Measurements from ENCODE around the gene TM7SF2.
"Not testable (repeated sequence)": the region's sequence is repeated elsewhere in the genome, so short reads cannot be mapped to it uniquely, and the experiment has no call there.

TM7SF2 gene

GRCh38 chr11:65115361-65116082 is 3.9 kb downstream of the TM7SF2 start:
- DNase-seq, result no peak

- peak; percentile 41 for DNase-seq
Observed at GRCh38 chr11:65116370-65117205, 4.9 kb downstream of the TM7SF2 start.

DNA sequence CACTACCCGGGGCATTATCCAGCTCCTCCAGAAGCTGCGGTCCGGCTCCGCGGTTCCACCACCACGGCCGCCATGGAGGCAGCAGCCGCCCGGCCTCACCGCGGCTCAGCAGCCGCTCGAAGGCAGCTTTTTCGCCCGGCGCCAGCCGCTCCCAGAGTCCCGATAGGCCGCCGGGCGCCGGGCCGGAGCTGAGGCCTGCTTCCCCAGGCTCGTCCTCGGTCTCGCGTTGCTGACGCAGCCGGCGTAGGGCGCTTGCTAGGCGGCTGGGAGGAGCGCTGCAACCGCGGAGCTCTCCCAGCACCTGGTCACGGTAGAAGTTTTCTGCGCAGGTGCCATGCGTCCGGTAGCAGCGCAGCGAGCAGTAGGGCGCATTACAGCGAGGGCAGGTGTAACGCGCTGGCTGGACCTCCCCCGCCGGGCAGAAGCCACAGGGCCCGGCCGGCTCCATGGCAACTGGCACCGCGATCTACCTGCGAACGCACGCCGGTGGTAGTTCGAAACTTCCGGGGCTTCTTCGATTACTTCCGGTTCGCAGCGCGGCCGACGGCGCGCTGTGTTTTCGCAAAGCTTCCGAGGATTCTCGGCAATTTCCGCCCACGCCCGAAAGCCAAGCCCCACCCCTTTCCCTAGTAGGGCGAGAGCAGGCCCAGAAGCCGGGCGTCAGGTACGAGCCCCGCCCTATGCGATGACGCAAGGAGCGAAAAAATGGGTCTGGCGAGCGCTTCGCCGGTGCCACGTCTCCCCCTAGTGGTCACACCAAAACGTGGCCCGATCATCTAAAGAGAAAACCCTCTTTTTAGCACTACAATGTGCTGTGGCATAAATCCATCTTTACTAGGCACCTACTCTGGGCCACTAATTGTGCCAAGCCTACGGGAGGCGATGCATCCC is 5.8 kb downstream of the TM7SF2 start, which contains the start of gene ZNHIT2:
Gene ZNHIT2 (minus strand): TSS at position 496 of the 891 bp plus-strand sequence. CDS start 48 bp downstream, at position 448.
- peak; percentile 100 for DNase-seq

DNA sequence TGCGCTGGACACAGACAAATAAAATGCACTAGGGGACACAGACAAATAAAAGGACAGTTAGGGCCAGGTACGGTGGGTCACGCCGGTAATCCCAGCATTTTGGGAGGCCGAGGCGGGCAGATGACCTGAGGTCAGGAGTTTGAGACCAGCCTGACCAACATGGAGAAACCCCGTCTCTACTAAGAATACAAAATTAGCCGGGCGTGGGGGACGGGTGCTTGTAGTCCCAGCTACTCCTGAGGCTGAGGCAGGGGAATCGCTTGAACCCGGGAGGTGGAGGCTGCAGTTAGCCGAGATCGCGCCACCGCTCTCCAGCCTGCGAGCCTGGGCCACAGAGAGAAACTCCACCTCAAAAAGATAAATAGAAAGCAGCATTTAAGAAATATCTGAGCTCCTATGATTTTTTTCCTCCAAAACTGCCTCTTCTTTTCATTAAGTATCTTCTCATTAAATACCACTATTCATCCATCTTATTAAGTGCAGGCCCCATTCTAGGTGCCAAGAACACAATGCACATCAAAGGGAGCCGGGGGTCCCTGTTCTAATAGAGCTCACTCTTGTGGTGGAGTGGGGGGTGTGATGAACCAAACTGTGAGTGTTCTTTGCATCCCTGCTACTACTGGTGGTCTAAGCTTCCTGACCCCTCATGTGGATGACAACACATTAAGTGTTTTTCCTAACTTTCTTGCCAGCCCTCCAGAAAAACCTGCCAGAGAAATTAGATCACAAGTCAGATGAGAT is 6.6 kb downstream of the TM7SF2 start:
- DNase-seq, result no peak

GRCh38 chr11:65118891-65119669 is 7.4 kb downstream of the TM7SF2 start:
- not testable (repeated sequence) for DNase-seq

GRCh38 chr11:65119670-65119995 is 8.0 kb downstream of the TM7SF2 start:
- DNase-seq, result no peak

GRCh38 chr11:65120831-65121230 is 9.2 kb downstream of the TM7SF2 start:
- DNase-seq, result no peak

DNA sequence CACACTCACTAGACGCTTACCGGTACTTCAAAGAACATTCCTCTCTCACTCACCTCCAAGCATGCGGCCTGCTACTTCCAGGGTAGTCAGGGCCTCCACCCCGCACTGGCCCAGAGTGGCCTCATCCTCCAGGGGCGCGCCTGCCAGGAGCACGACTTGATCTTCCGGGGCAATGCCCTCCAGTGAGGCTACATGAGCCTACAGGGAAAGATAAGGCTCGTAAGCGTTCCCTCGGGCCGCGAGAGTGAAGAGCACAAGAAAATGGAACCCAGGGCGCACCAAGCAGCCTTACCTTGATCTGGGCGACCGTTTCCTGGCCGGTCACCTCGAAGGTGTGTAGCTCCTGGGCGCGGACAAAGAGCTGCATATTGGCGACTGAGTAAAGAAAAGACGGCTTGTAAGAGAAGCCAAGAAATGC is 9.8 kb downstream of the TM7SF2 start:
- DNase-seq, result peak; percentile 40

- DNase-seq, result peak; percentile 98
Observed at GRCh38 chr11:65121865-65122696, 10.4 kb downstream of the TM7SF2 start, which contains the start of the genes FAU and MRPL49. FAU (minus strand) TSS chr11:65122134; CDS start chr11:65121813, 321 bp downstream. MRPL49 (plus strand) TSS chr11:65122321; CDS start chr11:65122347, 26 bp downstream.

DNA sequence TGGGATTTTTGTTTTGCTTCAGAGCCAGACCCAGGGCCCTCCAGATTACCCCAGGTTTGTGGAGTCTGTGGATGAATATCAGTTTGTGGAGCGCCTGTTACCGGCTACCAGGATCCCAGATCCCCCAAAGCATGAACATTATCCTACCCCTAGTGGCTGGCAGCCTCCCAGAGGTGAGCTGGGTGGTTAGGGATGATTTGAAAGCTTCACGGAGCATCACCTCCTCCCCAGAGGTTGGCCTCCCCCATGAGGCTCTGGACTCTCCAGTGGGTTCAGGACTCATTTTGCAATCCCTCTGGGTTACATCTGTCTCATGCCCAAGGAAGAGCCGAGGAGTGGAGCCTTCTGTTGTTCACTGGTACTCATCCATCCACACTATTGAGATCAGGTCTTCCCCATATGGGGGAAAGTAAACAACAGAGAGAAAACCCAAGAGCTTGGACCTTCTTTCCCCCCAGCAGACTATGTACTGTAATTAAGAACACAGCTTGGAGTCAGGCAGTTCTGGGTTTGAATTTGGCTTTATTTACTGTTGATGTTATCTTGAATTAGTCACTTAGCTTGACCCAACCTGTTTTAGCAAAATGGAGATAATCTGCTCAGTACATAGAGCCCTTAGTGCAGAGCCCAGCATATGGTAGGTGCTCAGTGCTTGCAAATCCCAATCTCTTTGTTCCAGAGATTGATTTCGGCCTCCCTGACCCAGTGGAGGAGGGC is 13.0 kb downstream of the TM7SF2 start:
- DNase-seq, result no peak

DNA sequence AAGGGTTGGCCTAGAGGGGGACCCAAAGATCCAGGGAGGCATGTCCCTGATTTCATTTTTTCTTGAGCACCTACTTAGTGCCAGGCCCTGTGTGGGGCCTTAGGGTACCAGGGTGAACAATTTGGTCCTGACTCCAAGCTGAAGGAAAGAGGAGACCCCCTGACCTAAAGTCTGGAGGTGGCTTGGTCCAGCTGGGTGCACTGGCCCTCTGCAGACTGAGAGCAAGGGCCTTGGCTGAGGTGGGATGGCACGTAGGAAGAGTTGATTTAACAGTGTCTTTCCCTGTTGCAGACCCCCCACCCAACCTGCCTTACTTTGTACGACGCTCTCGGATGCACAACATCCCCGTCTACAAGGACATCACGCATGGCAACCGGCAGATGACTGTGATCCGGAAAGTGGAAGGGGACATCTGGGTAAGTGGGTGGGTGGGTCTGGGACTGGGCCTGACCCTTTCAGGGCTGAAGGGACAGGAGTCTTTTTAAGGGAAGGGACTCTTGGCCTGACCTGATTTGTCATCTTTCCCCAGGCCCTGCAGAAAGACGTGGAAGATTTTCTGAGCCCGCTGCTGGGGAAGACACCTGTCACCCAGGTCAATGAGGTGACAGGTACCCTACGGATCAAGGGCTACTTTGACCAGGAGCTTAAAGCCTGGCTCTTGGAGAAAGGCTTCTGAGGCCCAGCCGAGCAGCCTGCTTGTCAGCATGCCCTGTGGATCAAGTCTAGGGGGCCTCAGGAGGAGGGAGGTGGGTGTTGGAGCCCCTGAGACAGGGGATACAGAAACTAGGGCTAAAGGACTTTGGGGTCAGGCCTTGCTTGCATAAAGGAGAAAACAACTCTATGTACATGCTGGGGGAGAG is 13.8 kb downstream of the TM7SF2 start:
- no peak for DNase-seq

DNA sequence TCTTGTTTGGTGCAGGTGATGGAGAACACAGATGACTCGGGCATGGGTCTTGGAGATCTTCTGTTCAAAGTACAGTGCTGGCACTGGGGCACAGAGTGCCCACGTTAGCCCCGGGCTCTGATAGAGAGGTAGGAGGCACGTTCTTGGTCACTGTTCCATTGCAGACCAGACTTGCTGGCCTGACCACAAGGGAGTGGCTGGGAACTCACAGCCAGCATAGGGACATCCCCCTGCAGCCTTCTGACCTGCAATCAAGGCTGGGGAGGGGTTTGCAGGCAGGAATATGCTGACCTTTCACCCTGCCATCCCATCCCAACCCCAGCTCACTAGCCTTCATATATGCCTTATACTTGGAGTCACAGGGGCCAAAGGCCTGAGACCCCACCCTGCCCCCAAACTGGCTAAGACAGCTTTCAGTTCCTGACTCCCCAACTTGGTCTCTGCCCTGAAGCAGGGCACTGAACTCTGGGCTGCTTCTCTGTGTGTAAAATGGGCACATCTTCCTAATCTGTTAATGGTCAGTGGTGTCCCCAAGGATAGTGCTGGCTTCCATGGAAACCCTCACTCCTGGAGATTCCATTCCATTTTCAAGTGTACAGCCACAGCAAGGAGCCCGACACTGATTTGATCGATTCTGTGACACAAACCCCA is 15.1 kb downstream of the TM7SF2 start:
- DNase-seq, result no peak

- DNase-seq, result no peak
Observed at GRCh38 chr11:65127473-65128181, 16.0 kb downstream of the TM7SF2 start.

DNA sequence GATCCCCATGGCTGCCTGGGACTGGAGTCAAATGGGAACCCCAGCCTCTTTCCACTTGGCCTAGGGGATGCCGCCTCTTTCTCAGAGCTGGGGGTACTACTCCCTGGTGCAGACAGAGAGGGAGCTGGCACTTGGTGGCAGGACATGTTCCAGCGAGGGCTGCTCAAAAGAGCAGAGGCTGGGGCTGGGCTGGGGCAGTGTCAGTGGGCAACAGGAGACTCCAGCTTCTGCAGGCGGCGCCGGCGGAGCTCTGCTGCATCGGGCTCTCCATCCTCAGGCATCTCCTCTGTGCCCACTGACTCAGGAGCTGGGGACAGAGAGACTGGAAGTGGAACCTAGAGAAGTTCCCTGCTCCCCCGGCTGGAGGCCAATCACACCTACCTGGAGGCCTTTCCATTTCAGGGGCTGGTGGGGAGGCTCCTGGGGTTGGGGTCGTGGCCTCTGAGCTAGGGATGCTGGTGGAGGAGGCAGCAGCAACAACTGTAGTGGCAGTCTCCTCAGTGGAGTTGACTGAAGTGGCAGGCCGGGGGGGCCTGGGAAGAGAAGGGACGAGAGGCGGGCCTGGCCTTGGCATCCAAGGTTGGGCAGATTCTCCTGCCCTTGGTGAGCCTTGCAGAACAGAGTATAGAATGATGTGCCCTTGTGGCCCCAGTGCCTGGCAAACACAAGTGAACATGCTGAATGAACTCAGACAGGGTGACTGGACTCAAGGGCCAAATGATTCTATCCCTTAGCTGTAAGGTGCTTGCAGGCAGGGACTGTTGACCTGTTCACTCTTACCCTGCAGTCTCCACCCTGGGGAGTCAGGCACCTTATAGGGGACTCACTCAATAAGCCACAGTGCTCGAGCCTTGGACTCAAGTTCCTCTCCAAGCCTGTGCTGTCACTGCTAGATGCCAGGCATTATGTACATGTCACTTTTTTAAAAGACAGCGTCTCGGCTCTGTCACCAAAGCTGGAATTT is 16.8 kb downstream of the TM7SF2 start:
- DNase-seq, result no peak

- no peak for DNase-seq
Observed at GRCh38 chr11:65129649-65130441, 18.2 kb downstream of the TM7SF2 start.

Data from suppressor macrophage treated with lipopolysaccharide for 4 hours (primary cell).